Activated CD4-positive, CD25-positive, alpha-beta regulatory T cell treated with anti-CD3 and anti-CD28 coated beads, Interleukin-2, amount 50 U/mL, for 16 hours (primary cell): ENCODE measurements around the gene PDE2A.

ENCODE experiments used
- DNase-seq: peaks from one replicate; pipeline ENCODE4 v3.0.0-alpha.2; 2020; ENCODE audit warnings: low read depth, low spot score

Gene PDE2A

GRCh38 chr11:72636376-72636775 is 37.8 kb downstream of the PDE2A start:
- no peak for DNase-seq

GRCh38 chr11:72635933-72636332 is 38.3 kb downstream of the PDE2A start:
- no peak for DNase-seq

GRCh38 chr11:72635309-72635915 is 38.8 kb downstream of the PDE2A start:
- no peak for DNase-seq

GRCh38 chr11:72634472-72635095 is 39.6 kb downstream of the PDE2A start:
- no peak for DNase-seq

- DNase-seq: no peak
Observed at GRCh38 chr11:72634016-72634415, 40.2 kb downstream of the PDE2A start.

- no peak for DNase-seq
Observed at GRCh38 chr11:72633068-72633467, 41.2 kb downstream of the PDE2A start.

- DNase-seq: no peak
Observed at GRCh38 chr11:72631806-72632731, 42.2 kb downstream of the PDE2A start.

- DNase-seq: no peak
Observed at GRCh38 chr11:72630104-72630852, 43.9 kb downstream of the PDE2A start.

GRCh38 chr11:72629266-72629665 is 45.0 kb downstream of the PDE2A start:
- DNase-seq: no peak

- no peak for DNase-seq
Observed at GRCh38 chr11:72627594-72628281, 46.5 kb downstream of the PDE2A start.

GRCh38 chr11:72626414-72626936 is 47.7 kb downstream of the PDE2A start:
- DNase-seq: no peak

- no peak for DNase-seq
Observed at GRCh38 chr11:72625691-72626413, 48.4 kb downstream of the PDE2A start.

GRCh38 chr11:72624496-72625201 is 49.6 kb downstream of the PDE2A start:
- DNase-seq: no peak

GRCh38 chr11:72623052-72623451 is 51.2 kb downstream of the PDE2A start:
- no peak for DNase-seq

- DNase-seq: no peak
Observed at GRCh38 chr11:72621008-72621610, 53.1 kb downstream of the PDE2A start.

- DNase-seq: no peak
Observed at GRCh38 chr11:72618803-72619202, 55.4 kb downstream of the PDE2A start.

GRCh38 chr11:72617080-72617762 is 57.0 kb downstream of the PDE2A start:
- DNase-seq: no peak

GRCh38 chr11:72616655-72617054 is 57.6 kb downstream of the PDE2A start:
- DNase-seq: no peak

- no peak for DNase-seq
Observed at GRCh38 chr11:72615329-72615728, 58.9 kb downstream of the PDE2A start.
